Measurements from ENCODE around the gene SLC5A1.

GRCh38 chr22:32103658-32104315 is 60.7 kb downstream of the SLC5A1 start:
- no peak for TF ChIP-seq CTCF (IDR thresholded peaks at IDR 0.05; ENCODE audit: insufficient read depth, low read length, poor library complexity, severe bottlenecking)
- no peak for TF ChIP-seq EZH2phosphoT487 (conservative IDR thresholded peaks at IDR 0.05; ENCODE audit: low read length)

Data from SU-DHL-6 (cell line).